H9 (cell line): ENCODE data around the gene FSIP2. TPM values are rescaled to one million over a fixed set of nuclear protein-coding genes. Genes with fewer than 3 reads are reported as not detected.

Experiments used
- DNase-seq: peaks from one replicate; pipeline ENCODE4 v3.0.0-alpha.2; 2017
- H2AFZ ChIP-seq: one replicate; pipeline ENCODE4 v1.6.1; 2013; ENCODE audit warnings: mild to moderate bottlenecking, low read length, control low read depth, moderate library complexity
- H2AK5ac ChIP-seq: 2 replicates; pipeline ENCODE4 v1.6.1; 2013; ENCODE audit warnings: low read length, control low read depth, mixed read lengths; ENCODE audit not compliant: insufficient read length
- H2BK120ac ChIP-seq: one replicate; pipeline ENCODE4 v1.6.1; 2013; ENCODE audit warnings: low read depth, mild to moderate bottlenecking, low read length, control low read depth, inconsistent platforms; ENCODE audit not compliant: poor library complexity, severe bottlenecking
- H2BK12ac ChIP-seq: 2 replicates; pipeline ENCODE4 v1.6.1; 2013; ENCODE audit warnings: low read length, control low read depth, mixed read lengths, low read depth; ENCODE audit not compliant: insufficient read length
- H2BK15ac ChIP-seq: 2 replicates; pipeline ENCODE4 v1.6.1; 2013; ENCODE audit warnings: low read depth, low read length, control low read depth
- H2BK20ac ChIP-seq: one replicate; pipeline ENCODE4 v1.6.1; 2013; ENCODE audit warnings: low read depth, mild to moderate bottlenecking, low read length, control low read depth, inconsistent platforms; ENCODE audit not compliant: poor library complexity, severe bottlenecking
- H2BK5ac ChIP-seq: 2 replicates; pipeline ENCODE4 v1.6.1; 2013; ENCODE audit warnings: low read length, control low read depth, mixed read lengths; ENCODE audit not compliant: insufficient read length
- H3K14ac ChIP-seq: 2 replicates; pipeline ENCODE4 v1.6.1; 2013; ENCODE audit warnings: low read length, control low read depth; ENCODE audit not compliant: insufficient read depth
- H3K18ac ChIP-seq: 2 replicates; pipeline ENCODE4 v1.6.1; 2013; ENCODE audit warnings: low read depth, mild to moderate bottlenecking, mixed read lengths, low read length, control low read depth; ENCODE audit not compliant: insufficient read length
- H3K23ac ChIP-seq: 2 replicates; pipeline ENCODE4 v1.6.1; 2013; ENCODE audit warnings: low read length, control low read depth, mixed read lengths, low read depth; ENCODE audit not compliant: insufficient read length
- H3K23me2 ChIP-seq: 2 replicates; pipeline ENCODE4 v1.6.1; 2013; ENCODE audit warnings: low read depth, mild to moderate bottlenecking, mixed read lengths, low read length, control low read depth; ENCODE audit not compliant: insufficient read length, poor library complexity, severe bottlenecking
- H3K27ac ChIP-seq: 2 replicates; pipeline ENCODE4 v1.5.1; 2013; ENCODE audit warnings: low read length, control low read depth, mixed read lengths, low read depth; ENCODE audit not compliant: insufficient read length
- H3K27me3 ChIP-seq: 2 replicates; pipeline ENCODE4 v1.6.1; 2013; ENCODE audit warnings: low read length, control low read depth, inconsistent platforms; ENCODE audit not compliant: insufficient read depth
- H3K4ac ChIP-seq: 2 replicates; pipeline ENCODE4 v1.6.1; 2013; ENCODE audit warnings: low read depth, mild to moderate bottlenecking, control low read depth, inconsistent platforms, low read length, moderate library complexity
- H3K4me1 ChIP-seq: 2 replicates; pipeline ENCODE4 v1.6.1; 2013; ENCODE audit warnings: low read length, control low read depth, inconsistent platforms; ENCODE audit not compliant: insufficient read depth
- H3K4me2 ChIP-seq: 2 replicates; pipeline ENCODE4 v1.6.1; 2013; ENCODE audit warnings: low read length, control low read depth, mixed read lengths; ENCODE audit not compliant: insufficient read length, insufficient read depth
- H3K56ac ChIP-seq: 2 replicates; pipeline ENCODE4 v1.6.1; 2013; ENCODE audit warnings: low read depth, mild to moderate bottlenecking, mixed read lengths, low read length, control low read depth; ENCODE audit not compliant: insufficient read length
- H3K79me1 ChIP-seq: 2 replicates; pipeline ENCODE4 v1.6.1; 2013; ENCODE audit warnings: low read depth, mild to moderate bottlenecking, moderate library complexity, low read length, control low read depth, inconsistent platforms; ENCODE audit not compliant: insufficient read depth, poor library complexity, severe bottlenecking
- H3K79me2 ChIP-seq: 2 replicates; pipeline ENCODE4 v1.6.1; 2013; ENCODE audit warnings: low read length, control low read depth, inconsistent platforms; ENCODE audit not compliant: insufficient read depth
- H3K9ac ChIP-seq: 2 replicates; pipeline ENCODE4 v1.6.1; 2013; ENCODE audit warnings: low read length, control low read depth, mixed read lengths; ENCODE audit not compliant: insufficient read length; ENCODE audit errors: extremely low read depth
- H3K9me3 ChIP-seq: one replicate; pipeline ENCODE4 v1.6.1; 2013; ENCODE audit warnings: low read depth, low read length, inconsistent platforms; ENCODE audit not compliant: control insufficient read depth
- H3T11ph ChIP-seq: one replicate; pipeline ENCODE4 v1.6.1; 2013; ENCODE audit warnings: mild to moderate bottlenecking, low read length, control low read depth, inconsistent platforms
- H4K20me1 ChIP-seq: one replicate; pipeline ENCODE4 v1.6.1; 2013; ENCODE audit not compliant: control insufficient read depth, insufficient read length, insufficient read depth
- H4K5ac ChIP-seq: 2 replicates; pipeline ENCODE4 v1.6.1; 2013; ENCODE audit warnings: low read depth, mild to moderate bottlenecking, mixed read lengths, low read length, control low read depth; ENCODE audit not compliant: insufficient read length
- H4K8ac ChIP-seq: replicated peaks from 2 replicates; pipeline ENCODE4 v1.6.1; 2013; ENCODE audit warnings: low read length, control low read depth, mixed read lengths, low read depth; ENCODE audit not compliant: insufficient read length
- H4K91ac ChIP-seq: 2 replicates; pipeline ENCODE4 v1.6.1; 2013; ENCODE audit warnings: low read depth, mild to moderate bottlenecking, moderate library complexity, mixed read lengths, low read length, control low read depth; ENCODE audit not compliant: insufficient read length
- H3K27ac Mint-ChIP-seq, 3 experiments: 2 replicates in 2 of 3; 3 replicates in 1 of 3; pipeline ENCODE4 v1.8.0; 2020 to 2021; ENCODE audit warnings: mixed read lengths in 3 of 3, mild to moderate bottlenecking in 1 of 3, moderate library complexity in 1 of 3
- H3K27me3 Mint-ChIP-seq: 2 replicates; pipeline ENCODE4 v1.8.0; 2021; ENCODE audit warnings: low read depth, mild to moderate bottlenecking, moderate library complexity, mixed read lengths
- H3K36me3 Mint-ChIP-seq, 3 experiments: 2 replicates in 2 of 3; 3 replicates in 1 of 3; pipeline ENCODE4 v1.8.0; 2020 to 2021; ENCODE audit warnings: low read depth in 3 of 3, mixed read lengths in 3 of 3; ENCODE audit not compliant: insufficient read depth in 1 of 3
- H3K4me1 Mint-ChIP-seq, 2 experiments: 2 replicates each; pipeline ENCODE4 v1.8.0; 2020; ENCODE audit warnings: mixed read lengths in 2 of 2
- H3K4me3 Mint-ChIP-seq, 2 experiments: 2 replicates in 1 of 2; 3 replicates in 1 of 2; pipeline ENCODE4 v1.8.0; 2020 to 2021; ENCODE audit warnings: mild to moderate bottlenecking in 2 of 2, mixed read lengths in 2 of 2, moderate library complexity in 1 of 2
- H3K9me3 Mint-ChIP-seq, 2 experiments: 2 replicates in 1 of 2; 3 replicates in 1 of 2; pipeline ENCODE4 v1.8.0; 2020; ENCODE audit warnings: mild to moderate bottlenecking in 2 of 2, mixed read lengths in 2 of 2, moderate library complexity in 1 of 2
- total RNA-seq: library from RNA; stranded (reverse); gene quantifications from 2 replicates; pipeline ENCODE4 v1.2.1, GENCODE V29; 2021
- TF ChIP-seq, protein P1 (sequence below): fragments of 200-600 bp; sonication (generic); conservative IDR thresholded peaks from 3 replicates; pipeline ENCODE4 v1.8.0; 2021; ENCODE audit warnings: antibody characterized with exemption, mild to moderate bottlenecking

FSIP2 gene
- total RNA-seq, 1 experiment from 2014 or later: 2.4 TPM

GRCh38 chr2:185817991-185818390 is 79.4 kb downstream of the FSIP2 start:
- Mint-ChIP-seq H3K4me3 (no peak overlapping the region), H3K27me3 (no peaks in the 10 kb centered on the region), H3K36me3 (peaks cover 0 to 2% (median 0%) of the 10 kb centered on the region in 3 experiments; a peak in 3 of 7 replicates), H3K4me1 (no peaks in the 10 kb centered on the region), H3K27ac (no peak overlapping the region), H3K9me3 (peaks cover 6 to 11% of the 10 kb centered on the region in 2 experiments; a peak in 2 of 5 replicates)
- Histone ChIP-seq H3K79me1 (no peaks in the 10 kb centered on the region), H3K27me3 (no peaks in the 10 kb centered on the region), H2BK5ac (no peak overlapping the region), H3K79me2 (no peaks in the 10 kb centered on the region), H2BK20ac (no peak overlapping the region), H4K20me1 (no peaks in the 10 kb centered on the region), H4K5ac (no peak overlapping the region), H2AK5ac (no peak overlapping the region), H3K27ac (no peak overlapping the region), H4K8ac (no peak overlapping the region), H3K4me2 (no peak overlapping the region), H3K56ac (no peak overlapping the region), H3K9ac (no peak overlapping the region), H2BK120ac (no peak overlapping the region), H3K23me2 (no peaks in the 10 kb centered on the region), H2AFZ (no peak overlapping the region), H3K18ac (no peak overlapping the region), H3T11ph (no peak overlapping the region), H3K4ac (no peak overlapping the region), H4K91ac (no peak overlapping the region), H2BK12ac (no peak overlapping the region), H3K23ac (no peak overlapping the region), H3K14ac (no peak overlapping the region), H3K9me3 (no peaks in the 10 kb centered on the region), H2BK15ac (no peak overlapping the region), H3K4me1 (no peaks in the 10 kb centered on the region)
- TF ChIP-seq, protein P1, sequence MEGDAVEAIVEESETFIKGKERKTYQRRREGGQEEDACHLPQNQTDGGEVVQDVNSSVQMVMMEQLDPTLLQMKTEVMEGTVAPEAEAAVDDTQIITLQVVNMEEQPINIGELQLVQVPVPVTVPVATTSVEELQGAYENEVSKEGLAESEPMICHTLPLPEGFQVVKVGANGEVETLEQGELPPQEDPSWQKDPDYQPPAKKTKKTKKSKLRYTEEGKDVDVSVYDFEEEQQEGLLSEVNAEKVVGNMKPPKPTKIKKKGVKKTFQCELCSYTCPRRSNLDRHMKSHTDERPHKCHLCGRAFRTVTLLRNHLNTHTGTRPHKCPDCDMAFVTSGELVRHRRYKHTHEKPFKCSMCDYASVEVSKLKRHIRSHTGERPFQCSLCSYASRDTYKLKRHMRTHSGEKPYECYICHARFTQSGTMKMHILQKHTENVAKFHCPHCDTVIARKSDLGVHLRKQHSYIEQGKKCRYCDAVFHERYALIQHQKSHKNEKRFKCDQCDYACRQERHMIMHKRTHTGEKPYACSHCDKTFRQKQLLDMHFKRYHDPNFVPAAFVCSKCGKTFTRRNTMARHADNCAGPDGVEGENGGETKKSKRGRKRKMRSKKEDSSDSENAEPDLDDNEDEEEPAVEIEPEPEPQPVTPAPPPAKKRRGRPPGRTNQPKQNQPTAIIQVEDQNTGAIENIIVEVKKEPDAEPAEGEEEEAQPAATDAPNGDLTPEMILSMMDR: no peak
- no peak for DNase-seq
